Measurements from ENCODE around the gene LOXL1.

The LOXL1 gene

GRCh38 chr15:73926219-73927002 lies at the start of gene LOXL1:
Gene LOXL1 (plus strand): TSS chr15:73926462. CDS start chr15:73926784, 322 bp downstream.
- no peak for DNase-seq (ENCODE audit: low read depth in 2 of 2)

- no peak for DNase-seq (ENCODE audit: low read depth in 2 of 2)
These were observed 46.8 kb upstream of the LOXL1 start for GRCh38 chr15:73879426-73879825.

GRCh38 chr15:73881579-73882320 lies 44.5 kb upstream of the LOXL1 start:
- DNase-seq (ENCODE audit: low read depth in 2 of 2) = no peak

GRCh38 chr15:73882761-73883419 lies 43.4 kb upstream of the LOXL1 start:
- DNase-seq (ENCODE audit: low read depth in 2 of 2) = no peak

GRCh38 chr15:73884159-73884558 lies 42.1 kb upstream of the LOXL1 start:
- no peak for DNase-seq (ENCODE audit: low read depth in 2 of 2)

- no peak for DNase-seq (ENCODE audit: low read depth in 2 of 2)
These were observed 40.1 kb upstream of the LOXL1 start for GRCh38 chr15:73885954-73886700.

- no peak for DNase-seq (ENCODE audit: low read depth in 2 of 2)
These were observed 39.4 kb upstream of the LOXL1 start for GRCh38 chr15:73886717-73887345.

- no peak for DNase-seq (ENCODE audit: low read depth in 2 of 2)
These were observed 38.8 kb upstream of the LOXL1 start for GRCh38 chr15:73887481-73887880.

GRCh38 chr15:73888224-73889041 lies 37.8 kb upstream of the LOXL1 start:
- DNase-seq (ENCODE audit: low read depth in 2 of 2) = no peak

GRCh38 chr15:73889053-73889761 lies 37.1 kb upstream of the LOXL1 start:
- DNase-seq (ENCODE audit: low read depth in 2 of 2) = no peak

GRCh38 chr15:73889762-73890124 lies 36.5 kb upstream of the LOXL1 start:
- no peak for DNase-seq (ENCODE audit: low read depth in 2 of 2)

- no peak for DNase-seq (ENCODE audit: low read depth in 2 of 2)
These were observed 34.6 kb upstream of the LOXL1 start for GRCh38 chr15:73891328-73892315.

GRCh38 chr15:73892446-73893226 lies 33.6 kb upstream of the LOXL1 start:
- no peak for DNase-seq (ENCODE audit: low read depth in 2 of 2)

- no peak for DNase-seq (ENCODE audit: low read depth in 2 of 2)
These were observed 32.0 kb upstream of the LOXL1 start for GRCh38 chr15:73894133-73894814.

GRCh38 chr15:73897441-73898261 lies 28.6 kb upstream of the LOXL1 start:
- DNase-seq (ENCODE audit: low read depth in 2 of 2) = peak in 1 of 2 donors; percentile 15
